HG02642 (cell line): Measurements from ENCODE around the gene SERPINB6.
"Not testable (repeated sequence)": the region's sequence is repeated elsewhere in the genome, so short reads cannot be mapped to it uniquely, and the experiment has no call there.

Experiments
- ATAC-seq: cut with Tn5 transposase; IDR thresholded peaks from one replicate; pipeline ENCODE4 v1.9.1; 2021; ENCODE audit warnings: mild to moderate bottlenecking; ENCODE audit not compliant: unreplicated experiment, poor library complexity

SERPINB6 gene

DNA sequence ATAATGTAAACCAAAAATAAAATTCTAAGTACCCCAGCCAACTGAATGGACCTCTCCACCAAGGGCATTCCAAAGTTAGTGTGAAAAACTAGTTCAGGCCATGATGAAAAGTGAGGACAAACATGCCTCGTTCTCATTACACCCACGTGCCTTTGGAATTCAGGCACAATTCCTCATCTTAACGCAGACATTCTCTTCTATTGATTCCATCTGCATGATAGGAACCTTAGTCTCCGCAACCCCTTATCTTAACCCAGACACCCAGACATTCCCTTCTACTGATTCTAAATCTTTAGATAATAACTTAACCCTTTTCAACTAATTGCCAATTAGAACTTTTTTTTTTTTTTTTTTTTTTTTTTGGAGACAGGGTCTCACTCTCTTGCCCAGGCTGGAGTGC is 7.6 kb upstream of the SERPINB6 start:
- ATAC-seq: no peak

DNA sequence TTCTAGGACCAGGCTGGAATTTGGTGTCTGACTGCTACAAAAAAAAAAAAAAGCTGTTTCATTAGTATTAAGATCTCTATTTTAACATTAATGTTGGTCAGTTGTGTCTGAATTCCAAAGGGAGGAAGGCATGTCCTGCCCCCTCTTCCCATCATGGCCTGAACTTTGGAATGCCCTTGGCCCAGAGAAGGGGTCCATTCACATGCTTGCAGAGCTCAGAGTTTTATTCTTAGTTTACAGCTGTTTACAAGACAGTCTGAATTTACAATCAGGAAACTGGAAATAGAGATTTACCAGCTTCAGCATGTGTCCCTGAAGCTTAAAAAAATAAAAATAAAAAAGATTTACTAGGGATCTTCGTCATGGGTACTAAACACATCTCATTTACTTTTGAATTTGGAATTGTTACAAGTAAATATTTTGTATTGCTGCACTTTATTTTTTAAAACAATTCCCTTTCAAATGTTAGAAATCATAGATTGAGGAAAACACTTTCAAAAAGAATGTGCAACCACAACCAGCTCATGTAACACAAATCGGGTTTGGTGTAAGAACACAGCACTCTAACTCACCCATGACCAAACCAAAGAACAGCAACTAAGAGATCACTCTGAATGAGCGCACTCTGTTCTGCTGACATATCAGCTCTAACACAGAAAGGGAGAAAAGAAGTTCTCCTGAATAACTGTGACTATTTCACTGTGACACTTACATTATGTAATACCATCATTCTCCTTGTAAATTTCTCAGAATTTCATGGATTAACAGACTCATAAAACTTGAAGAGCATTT is 6.6 kb upstream of the SERPINB6 start:
- no peak for ATAC-seq

DNA sequence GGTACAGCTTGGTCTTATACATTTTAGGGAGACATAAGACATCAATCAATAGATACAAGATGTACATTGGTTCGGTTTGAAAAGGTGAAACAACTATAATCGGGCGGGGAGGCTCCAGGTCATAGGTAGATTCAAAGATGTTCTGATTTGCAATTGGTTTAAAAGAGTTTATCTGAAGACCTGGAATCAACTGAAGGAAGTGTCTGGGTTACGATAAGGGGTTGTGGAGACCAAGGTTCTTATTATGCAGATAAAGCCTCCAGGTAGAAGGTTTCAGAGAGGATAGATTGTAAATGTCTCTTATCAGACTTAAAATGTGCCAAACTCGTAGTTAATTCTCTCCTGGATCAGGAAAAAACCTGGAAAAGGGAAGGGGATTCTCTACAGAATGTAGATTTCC is 5.9 kb upstream of the SERPINB6 start:
- ATAC-seq: no peak

DNA sequence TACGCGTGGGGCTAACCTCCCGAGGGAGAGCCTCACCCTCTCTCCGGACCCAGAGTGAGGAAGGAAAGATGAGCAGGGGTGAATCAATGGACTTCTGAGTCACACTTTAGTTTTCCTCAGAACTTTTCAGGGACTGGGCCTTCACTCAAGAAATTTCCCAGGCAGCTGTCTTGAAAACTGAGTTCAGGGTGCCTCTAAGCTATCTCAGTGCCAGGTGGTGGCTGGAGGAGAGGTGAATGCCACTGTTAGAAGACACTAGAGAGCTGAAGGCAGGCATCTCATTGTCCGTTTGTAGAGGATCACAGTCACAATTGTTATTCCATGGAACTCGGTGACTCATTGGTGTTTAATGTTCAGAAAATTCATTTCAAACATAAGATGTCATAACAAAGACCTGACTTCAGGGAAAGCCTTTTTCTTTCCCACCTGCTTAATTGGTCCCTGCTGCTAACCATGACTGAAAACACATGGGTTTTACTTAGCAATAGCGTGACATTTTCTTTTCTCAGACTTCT is 5.3 kb upstream of the SERPINB6 start:
- ATAC-seq: no peak

DNA sequence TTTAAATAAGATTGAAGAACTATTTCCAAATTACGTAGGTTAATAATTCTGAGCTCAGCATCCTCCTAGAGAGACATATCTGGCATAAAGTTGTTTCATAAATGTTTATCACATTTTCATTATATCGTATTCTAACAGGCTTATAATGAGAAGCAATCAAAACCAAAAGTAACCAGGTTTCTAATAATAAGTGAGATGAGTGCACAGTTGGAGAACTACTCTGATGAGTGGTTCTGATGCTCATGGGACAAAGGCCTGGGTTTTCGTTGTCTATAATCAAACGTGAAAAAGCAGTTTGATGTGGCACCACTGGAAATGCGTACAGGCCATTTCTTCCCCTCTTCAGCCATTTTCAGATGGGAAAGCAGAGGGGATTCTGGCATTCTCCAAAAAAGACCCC is 4.7 kb upstream of the SERPINB6 start:
- ATAC-seq: no peak

DNA sequence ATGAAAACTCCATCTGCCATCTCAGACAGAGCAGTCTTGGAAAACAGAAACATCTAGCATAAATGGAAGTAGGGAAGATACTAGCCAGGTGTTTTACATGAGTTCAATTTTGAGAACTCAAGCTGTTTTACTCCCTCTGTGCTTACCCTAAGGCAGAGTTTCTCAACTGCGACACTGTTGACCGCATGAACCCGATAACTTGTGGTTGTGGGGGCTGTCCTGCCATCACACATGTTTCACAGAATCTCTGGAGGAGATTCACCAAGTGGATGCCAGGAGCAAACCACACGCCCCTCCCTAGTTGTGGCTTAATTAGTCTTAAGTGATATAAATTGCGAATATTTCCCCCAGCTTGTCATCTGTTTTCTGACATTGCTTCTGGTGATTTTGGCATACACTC is 2.3 kb upstream of the SERPINB6 start:
- ATAC-seq: no peak

DNA sequence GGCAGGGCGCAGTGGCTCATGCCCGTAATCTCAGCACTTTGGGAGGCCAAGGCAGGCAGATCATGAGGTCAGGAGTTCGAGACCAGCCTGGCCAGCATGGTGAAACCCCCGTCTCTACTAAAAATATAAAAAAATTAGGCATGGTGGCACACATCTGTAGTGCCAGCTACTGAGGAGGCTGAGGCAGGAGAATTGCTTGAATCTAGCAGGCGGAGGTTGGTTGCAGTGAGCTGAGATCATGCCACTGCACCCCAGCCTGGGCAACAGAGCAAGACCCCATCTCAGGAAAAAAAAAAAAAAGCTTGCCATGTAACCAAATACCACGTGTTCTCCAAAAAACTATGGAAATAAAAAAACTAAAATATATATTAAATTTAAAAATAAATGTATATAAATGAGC is 1.8 kb upstream of the SERPINB6 start:
- ATAC-seq: not testable (repeated sequence)

DNA sequence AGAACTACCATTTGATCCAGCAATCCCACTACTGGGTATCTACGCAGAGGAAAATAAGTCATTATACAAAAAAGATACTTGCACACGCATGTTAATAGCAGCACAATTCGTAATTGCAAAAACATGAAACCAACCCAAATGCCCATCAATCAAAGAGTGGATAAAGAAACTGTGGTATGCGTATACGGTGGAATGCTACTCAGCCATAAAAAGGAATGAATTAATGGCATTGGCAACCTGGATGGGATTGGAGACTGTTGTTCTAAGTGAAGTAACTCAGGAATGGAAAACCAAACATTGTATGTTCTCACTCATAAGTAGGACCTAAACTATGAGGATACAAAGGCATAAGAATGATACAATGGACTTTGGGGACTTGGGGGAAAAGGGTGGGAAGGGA is 1.3 kb upstream of the SERPINB6 start:
- ATAC-seq: not testable (repeated sequence)

DNA sequence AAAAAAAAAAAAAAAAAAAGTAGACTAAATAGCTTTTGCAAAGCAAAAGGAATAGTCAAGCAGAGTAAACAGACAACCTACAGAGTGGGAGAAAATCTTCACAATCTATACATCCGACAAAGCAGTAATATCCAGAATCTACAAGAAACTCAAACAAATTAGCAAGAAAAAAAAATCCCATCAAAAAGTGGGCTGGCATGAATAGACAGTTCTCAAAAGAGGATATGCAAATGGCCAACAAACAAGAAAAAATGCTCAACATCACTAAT is 786 bp upstream of the SERPINB6 start:
- not testable (repeated sequence) for ATAC-seq

DNA sequence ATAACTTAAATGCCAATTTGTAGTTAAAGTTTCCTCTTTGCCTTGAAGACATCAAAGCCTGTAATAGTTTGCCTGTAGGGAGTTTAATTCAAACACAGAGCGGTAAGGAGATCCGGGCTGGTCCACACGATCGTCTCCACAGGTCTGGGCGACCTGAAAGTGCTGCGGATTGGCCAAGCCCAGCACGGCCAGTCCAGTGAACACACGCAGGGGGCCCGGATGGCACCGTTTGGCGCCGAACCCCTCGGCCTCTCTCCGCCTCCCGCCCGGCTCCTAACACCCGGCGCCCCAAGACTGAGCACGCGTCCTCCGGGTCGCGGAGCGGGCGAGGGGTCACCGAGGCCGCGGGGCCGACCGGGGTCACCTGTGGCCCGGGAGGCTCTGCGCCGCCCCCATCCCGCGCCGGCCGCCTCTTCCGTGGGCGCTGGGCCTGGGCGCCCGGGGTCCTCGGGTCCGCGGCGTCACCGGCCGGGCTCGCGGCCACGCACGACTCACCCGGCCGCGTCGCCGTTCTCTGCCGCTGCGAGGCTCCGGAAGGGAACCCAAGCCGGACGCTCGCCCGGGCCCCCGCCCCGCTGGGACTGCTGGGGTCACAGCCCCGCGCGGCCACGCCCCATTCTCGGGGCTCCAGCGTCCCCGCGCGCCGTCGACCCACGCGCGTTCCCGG is 481 bp downstream of the SERPINB6 start:
- ATAC-seq: no peak

DNA sequence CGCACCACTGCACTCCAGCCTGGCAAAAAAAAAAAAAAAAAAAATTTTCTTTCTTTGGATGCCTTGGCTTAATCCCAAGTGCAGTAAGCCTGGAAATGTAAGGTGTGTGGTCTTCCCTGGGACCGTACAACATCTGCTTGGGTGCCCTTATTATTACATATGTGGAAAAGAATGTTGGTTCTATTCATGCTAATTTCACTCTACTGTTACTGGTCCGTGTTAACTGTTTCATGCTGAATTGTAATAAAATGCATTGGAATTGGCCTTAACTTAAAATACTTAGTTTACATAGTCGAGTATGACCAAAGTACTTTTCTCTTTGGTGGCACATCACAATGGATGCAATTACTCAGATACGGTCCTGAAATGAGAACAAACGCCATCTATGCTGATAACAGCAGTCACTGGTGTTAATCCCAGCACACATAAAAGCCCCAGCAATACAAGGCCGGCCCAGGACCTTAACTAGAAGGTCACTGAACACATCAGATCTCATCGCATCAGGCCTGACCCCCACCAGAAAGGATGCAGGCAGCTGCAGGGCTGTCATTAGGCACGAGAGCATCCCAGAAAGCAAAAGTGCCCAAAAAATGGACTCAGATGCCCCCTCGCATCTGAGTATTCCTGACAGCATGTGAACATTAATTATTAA is 1.2 kb downstream of the SERPINB6 start:
- ATAC-seq: no peak

DNA sequence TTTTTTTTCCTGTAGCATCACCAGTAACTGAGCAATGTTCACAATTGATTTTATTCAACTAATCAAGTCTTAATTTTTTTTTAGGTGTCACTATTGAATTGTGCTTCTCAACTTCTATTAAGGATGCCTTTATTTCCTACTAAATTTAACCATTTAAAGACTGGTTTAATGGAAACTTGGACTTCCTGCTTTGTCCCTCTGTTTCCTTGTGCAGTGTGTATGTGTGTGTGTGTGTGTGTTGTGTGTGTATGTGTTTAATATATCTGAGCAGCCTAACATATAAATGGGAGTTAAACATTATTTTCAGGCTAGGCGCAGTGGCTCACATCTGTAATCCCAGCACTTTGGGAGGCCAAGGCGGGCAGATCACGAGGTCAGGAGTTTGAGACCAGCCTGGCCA is 1.8 kb downstream of the SERPINB6 start:
- no peak for ATAC-seq

DNA sequence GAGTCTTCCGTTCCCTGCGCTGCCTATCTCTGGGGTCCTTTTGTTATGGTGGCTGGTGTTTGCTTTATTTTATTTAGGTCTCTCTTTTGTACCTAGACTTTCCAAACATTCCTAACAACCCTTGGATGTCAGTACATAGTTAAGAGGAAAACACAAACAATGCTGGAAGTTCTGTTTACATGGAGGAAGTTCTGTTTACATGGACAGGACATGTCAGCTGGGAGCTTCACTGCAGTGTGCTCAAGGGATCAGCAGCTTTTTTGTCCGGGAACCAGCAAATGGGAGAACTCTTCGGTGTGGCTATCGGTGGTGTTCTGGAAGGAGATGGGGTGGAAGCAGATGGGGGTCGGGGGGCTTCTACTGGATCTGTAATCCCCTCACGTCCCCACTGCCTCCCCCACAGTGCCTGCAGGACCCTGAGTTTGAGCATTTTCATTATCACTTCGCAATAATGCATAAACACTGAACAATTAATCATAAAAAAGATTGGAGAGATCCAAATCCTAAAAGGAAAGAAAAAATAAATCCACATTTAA is 2.7 kb downstream of the SERPINB6 start:
- no peak for ATAC-seq

DNA sequence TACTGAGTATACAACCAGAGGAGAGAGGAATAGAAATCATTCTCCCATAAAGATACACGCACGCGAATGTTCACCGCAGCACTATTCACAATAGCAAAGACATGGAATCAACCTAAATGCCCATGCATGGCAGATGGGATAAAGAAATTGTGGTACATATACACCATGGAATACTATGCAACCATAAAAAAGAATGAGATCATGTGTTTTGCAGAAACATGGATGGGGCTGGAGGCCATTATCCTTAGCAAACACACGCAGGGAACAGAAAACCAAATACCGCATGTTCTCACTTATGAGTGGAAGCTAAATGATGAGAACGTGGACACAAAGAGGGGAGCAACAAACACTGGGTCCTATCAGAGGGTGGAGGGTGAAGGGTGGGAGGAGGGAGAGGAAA is 3.4 kb downstream of the SERPINB6 start:
- no peak for ATAC-seq

DNA sequence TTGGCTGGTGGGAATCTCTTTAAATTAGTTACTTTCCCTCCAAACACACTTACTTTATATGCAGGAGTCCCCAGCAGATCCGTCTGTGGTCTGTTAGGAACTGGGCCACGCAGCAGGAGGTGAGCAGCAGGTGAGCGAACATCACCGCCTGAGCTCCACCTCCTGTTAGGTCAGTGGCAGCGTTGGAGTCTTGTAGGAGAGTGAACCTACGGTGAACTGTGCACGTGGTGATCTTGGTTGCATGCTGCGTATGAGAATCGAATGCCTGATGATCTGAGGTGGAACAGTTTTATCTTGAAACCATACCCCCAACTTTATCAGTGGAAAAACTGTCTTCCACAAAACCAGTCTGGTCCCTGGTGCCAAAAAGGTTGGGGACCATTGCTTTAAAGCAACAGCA is 5.0 kb downstream of the SERPINB6 start:
- no peak for ATAC-seq

DNA sequence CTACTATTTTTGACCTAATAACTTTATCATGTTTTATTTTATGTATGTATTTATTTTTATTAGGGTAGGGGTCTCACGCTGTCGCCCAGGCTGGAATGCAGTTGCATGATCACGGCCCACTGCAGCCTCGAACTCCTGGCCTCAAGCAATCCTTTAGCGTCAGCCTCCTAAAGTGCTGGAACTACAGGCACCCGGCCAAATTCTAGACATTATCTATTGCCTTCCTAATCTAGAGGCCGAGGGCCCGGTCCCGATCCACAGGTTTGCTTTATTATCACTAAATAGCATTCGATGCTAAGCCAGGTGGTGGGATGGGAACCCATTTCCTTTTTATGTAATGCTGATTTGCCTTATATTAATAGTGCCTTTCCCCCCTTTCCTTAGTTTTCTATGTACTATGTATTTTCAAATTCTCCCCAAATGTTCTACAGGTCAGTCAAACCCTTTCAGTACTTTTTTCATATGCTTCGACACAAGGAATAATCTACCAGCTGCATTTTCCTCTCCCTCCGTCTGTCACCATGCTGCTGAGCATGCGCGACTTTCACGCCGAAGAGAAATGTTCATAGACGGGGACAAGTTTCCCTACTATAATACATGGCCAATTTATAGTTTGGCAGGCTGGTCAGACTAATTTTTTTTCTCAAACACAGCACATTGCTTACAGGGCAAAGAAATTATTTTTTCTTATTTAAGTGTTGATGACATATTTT is 6.4 kb downstream of the SERPINB6 start:
- ATAC-seq: no peak

DNA sequence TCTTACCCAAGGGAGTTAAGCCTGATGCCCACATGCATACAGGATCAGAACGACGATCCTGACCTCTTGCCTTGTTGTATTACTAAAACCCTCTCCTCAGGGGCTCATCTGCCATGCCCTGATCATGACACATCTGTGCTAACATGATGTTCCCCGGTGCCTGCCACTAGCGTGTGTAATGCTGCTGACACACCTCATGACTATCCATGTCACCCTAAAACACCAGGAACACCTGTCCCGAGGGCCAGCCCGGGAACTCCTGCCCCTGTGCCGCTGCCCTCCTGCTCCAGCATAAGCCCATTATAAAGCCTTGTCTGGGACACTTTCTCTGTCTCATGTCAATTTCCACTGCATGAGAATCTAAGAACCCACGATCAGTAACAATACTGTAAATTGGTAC is 7.6 kb downstream of the SERPINB6 start:
- ATAC-seq: no peak

DNA sequence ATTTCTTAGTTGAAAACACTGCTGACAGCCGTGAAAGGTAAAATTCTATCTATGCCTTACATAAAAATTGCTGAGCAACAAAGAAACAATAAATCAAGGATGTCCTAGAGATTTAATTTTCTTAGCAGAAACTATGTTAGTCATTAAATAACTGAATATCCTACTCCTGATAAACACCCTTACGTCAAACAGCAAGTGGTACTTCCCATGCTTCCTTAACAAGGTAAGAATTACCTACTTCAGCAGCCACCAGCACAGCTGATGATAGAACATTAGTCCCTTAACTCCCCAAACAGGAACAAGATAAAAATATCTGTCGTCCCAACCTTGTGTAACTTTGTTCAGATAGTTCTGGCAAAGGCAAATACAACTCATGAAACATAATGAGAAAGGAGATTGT is 8.7 kb downstream of the SERPINB6 start:
- ATAC-seq: no peak

DNA sequence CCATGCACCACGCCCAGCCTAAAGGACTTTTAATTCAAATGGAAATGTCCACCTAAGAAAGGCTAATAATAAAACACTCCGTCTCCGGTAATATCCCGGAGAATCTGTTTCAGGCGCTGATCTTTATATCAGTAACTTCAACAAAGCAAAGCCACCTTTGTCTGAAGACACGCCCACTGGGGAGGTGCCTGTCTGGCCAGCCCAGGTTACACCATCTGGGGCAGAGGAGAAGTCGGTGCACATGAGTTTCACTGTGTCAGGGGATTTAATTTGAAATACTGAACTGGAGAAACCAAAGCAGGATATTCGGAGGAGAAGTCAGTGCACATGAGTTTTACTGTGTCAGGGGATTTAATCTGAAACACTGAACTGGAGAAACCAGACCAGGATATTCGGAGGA is 9.4 kb downstream of the SERPINB6 start:
- no peak for ATAC-seq

DNA sequence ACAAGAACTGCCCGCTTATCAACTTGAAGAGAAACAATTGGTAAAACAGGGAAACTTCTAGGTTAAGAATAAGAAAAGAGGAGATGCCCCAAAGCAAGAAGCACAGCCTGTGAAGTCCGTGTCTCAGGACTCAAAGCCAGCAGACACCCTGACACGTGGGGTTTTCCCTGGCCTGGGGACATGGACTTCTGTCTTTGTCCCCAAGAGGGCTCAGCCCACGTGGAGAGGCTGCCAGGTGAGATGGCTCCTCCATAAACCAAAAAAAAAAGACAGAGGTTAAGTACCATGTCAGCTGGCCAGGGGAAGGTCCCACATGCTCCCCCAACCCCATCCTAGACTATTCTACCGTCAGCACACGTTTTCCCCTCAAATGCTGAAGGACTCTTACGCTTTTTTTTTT is 9.9 kb downstream of the SERPINB6 start:
- ATAC-seq: no peak

DNA sequence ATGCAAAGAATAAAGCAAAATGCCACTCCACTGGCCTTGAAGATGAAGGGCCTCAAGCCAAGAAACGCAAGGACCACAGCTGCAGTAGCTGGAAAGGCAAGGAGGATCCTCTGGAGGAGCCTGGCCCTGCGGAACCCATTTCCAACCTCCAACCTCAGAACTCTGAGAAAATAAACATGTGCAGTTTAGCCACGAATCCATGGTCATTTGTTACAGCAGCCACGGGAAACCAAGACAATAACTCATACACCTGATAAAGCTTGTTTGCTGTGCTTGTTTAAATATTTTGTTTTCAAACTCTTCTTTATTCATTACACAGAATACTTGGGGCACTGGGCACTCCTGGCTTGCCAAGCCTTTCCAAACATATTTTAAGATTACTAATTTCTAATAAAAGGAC is 10.4 kb downstream of the SERPINB6 start:
- ATAC-seq: no peak
